HEK293 (cell line): ENCODE measurements around the gene SLC33A1.

Experiments
- CTCF ChIA-PET: fragments of 350-600 bp; formaldehyde crosslinking; extraction: SDS; loops from one replicate; lab custom pipeline; 2021; ENCODE audit warnings: antibody characterized with exemption; lab: Yijun Ruan, JAX
- POLR2A ChIA-PET: fragments of 300-600 bp; formaldehyde crosslinking; extraction: SDS; loops from one replicate; lab custom pipeline; 2020; ENCODE audit warnings: antibody characterized with exemption, inconsistent platforms; lab: Yijun Ruan, JAX
- H3K27ac ChIP-seq: fragments of 200-500 bp; sonication (Bioruptor generic); 2 replicates; pipeline ENCODE4 v1.5.1; 2014; ENCODE audit warnings: low read depth, low read length, control low read depth, inconsistent platforms; ENCODE audit errors: extremely low read depth
- H3K36me3 ChIP-seq, 2 experiments: fragments of 200-500 bp in 1 of 2; sonication (Bioruptor generic) in 1 of 2; 1 replicate in 1 of 2; 2 replicates in 1 of 2; pipeline ENCODE4 v1.5.1; 2014 to 2017; ENCODE audit warnings: inconsistent platforms in 2 of 2, low read length in 2 of 2; ENCODE audit not compliant: control insufficient read depth in 2 of 2, insufficient read depth in 1 of 2
- H3K4me1 ChIP-seq: fragments of 200-500 bp; sonication (Bioruptor generic); 2 replicates; pipeline ENCODE4 v1.5.1; 2014; ENCODE audit warnings: mild to moderate bottlenecking, low read length, inconsistent platforms; ENCODE audit not compliant: control insufficient read depth, insufficient read depth
- H3K4me3 ChIP-seq: 2 replicates; pipeline ENCODE4 v1.5.1; 2011; ENCODE audit warnings: low read depth, mild to moderate bottlenecking, control low read depth, low read length, moderate library complexity
- H3K9me3 ChIP-seq: fragments of 200-500 bp; sonication (Bioruptor generic); 2 replicates; pipeline ENCODE4 v1.5.1; 2014; ENCODE audit warnings: low read depth, low read length, inconsistent platforms; ENCODE audit not compliant: control insufficient read depth, insufficient read depth
- BCL11A ChIP-seq: fragments of 450-650 bp; formaldehyde crosslinking; IDR thresholded peaks from 2 replicates; pipeline ENCODE4 v1.5.1; 2016; ENCODE audit warnings: low read depth, missing biosample characterization, missing genetic modification characterization
- GLIS2 ChIP-seq: fragments of 450-650 bp; formaldehyde crosslinking; IDR thresholded peaks from 2 replicates; pipeline ENCODE4 v1.5.1; 2016; ENCODE audit warnings: missing biosample characterization, missing genetic modification characterization
- HOXA7 ChIP-seq: sonication (generic); formaldehyde crosslinking; IDR thresholded peaks from 2 replicates; pipeline ENCODE4 v1.8.1; 2022; ENCODE audit warnings: missing genetic modification reagents, borderline replicate concordance
- KLF8 ChIP-seq: fragments of 450-650 bp; formaldehyde crosslinking; IDR thresholded peaks from 2 replicates; pipeline ENCODE4 v1.5.1; 2016; ENCODE audit warnings: missing biosample characterization, missing genetic modification characterization
- SP7 ChIP-seq: fragments of 450-650 bp; formaldehyde crosslinking; IDR thresholded peaks from 2 replicates; pipeline ENCODE4 v1.5.1; 2016; ENCODE audit warnings: missing biosample characterization, missing genetic modification characterization
- YY1 ChIP-seq: fragments of 450-650 bp; formaldehyde crosslinking; IDR thresholded peaks from 2 replicates; pipeline ENCODE4 v1.5.1; 2018; ENCODE audit warnings: missing biosample characterization, missing genetic modification characterization
- ZBTB1 ChIP-seq: fragments of 450-650 bp; formaldehyde crosslinking; IDR thresholded peaks from 2 replicates; pipeline ENCODE4 v1.5.1; 2016; ENCODE audit warnings: missing biosample characterization, missing genetic modification characterization
- ZNF121 ChIP-seq: fragments of 450-650 bp; formaldehyde crosslinking; IDR thresholded peaks from 2 replicates; pipeline ENCODE4 v1.5.1; 2016; ENCODE audit warnings: missing biosample characterization, missing genetic modification characterization
- ZNF132 ChIP-seq: fragments of 450-650 bp; formaldehyde crosslinking; IDR thresholded peaks from 2 replicates; pipeline ENCODE4 v1.5.1; 2017; ENCODE audit warnings: missing biosample characterization, missing genetic modification characterization, borderline replicate concordance
- ZNF133 ChIP-seq: fragments of 450-650 bp; formaldehyde crosslinking; IDR thresholded peaks from 2 replicates; pipeline ENCODE4 v1.5.1; 2016; ENCODE audit warnings: missing biosample characterization, missing genetic modification characterization
- ZNF19 ChIP-seq: fragments of 450-650 bp; formaldehyde crosslinking; IDR thresholded peaks from 2 replicates; pipeline ENCODE4; 2016; ENCODE audit warnings: missing biosample characterization, missing genetic modification characterization, low read depth
- ZNF221 ChIP-seq: fragments of 450-650 bp; formaldehyde crosslinking; IDR thresholded peaks from 2 replicates; pipeline ENCODE4 v1.5.1; 2017; ENCODE audit warnings: missing biosample characterization, missing genetic modification characterization, borderline replicate concordance
- ZNF239 ChIP-seq: fragments of 450-650 bp; formaldehyde crosslinking; IDR thresholded peaks from 2 replicates; pipeline ENCODE4 v1.5.1; 2016; ENCODE audit warnings: missing biosample characterization, missing genetic modification characterization
- ZNF24 ChIP-seq: fragments of 450-650 bp; formaldehyde crosslinking; IDR thresholded peaks from 2 replicates; pipeline ENCODE4 v1.5.1; 2016; ENCODE audit warnings: missing biosample characterization, missing genetic modification characterization
- ZNF416 ChIP-seq: fragments of 450-650 bp; formaldehyde crosslinking; IDR thresholded peaks from 2 replicates; pipeline ENCODE4 v1.5.1; 2016; ENCODE audit warnings: missing biosample characterization, missing genetic modification characterization
- ZNF426 ChIP-seq: fragments of 450-650 bp; formaldehyde crosslinking; IDR thresholded peaks from 2 replicates; pipeline ENCODE4 v1.5.1; 2017; ENCODE audit warnings: missing biosample characterization, missing genetic modification characterization, mild to moderate bottlenecking, inconsistent platforms, moderate library complexity
- ZNF473 ChIP-seq: fragments of 450-650 bp; formaldehyde crosslinking; IDR thresholded peaks from 2 replicates; pipeline ENCODE4 v1.5.1; 2017; ENCODE audit warnings: missing biosample characterization, missing genetic modification characterization
- ZNF48 ChIP-seq: fragments of 450-650 bp; formaldehyde crosslinking; IDR thresholded peaks from 2 replicates; pipeline ENCODE4 v1.5.1; 2016; ENCODE audit warnings: missing biosample characterization, missing genetic modification characterization
- ZNF510 ChIP-seq: fragments of 450-650 bp; formaldehyde crosslinking; IDR thresholded peaks from 2 replicates; pipeline ENCODE4 v1.5.1; 2018; ENCODE audit warnings: mild to moderate bottlenecking, missing genetic modification characterization, missing biosample characterization; ENCODE audit not compliant: insufficient replicate concordance
- ZNF560 ChIP-seq: fragments of 450-650 bp; formaldehyde crosslinking; IDR thresholded peaks from 2 replicates; pipeline ENCODE4 v1.5.1; 2017; ENCODE audit warnings: missing biosample characterization, missing genetic modification characterization, borderline replicate concordance
- ZNF623 ChIP-seq: fragments of 450-650 bp; formaldehyde crosslinking; IDR thresholded peaks from 2 replicates; pipeline ENCODE4 v1.5.1; 2016; ENCODE audit warnings: missing biosample characterization, missing genetic modification characterization
- ZNF654 ChIP-seq: fragments of 450-650 bp; formaldehyde crosslinking; IDR thresholded peaks from 2 replicates; pipeline ENCODE4 v1.5.1; 2016; ENCODE audit warnings: low read depth, missing biosample characterization, missing genetic modification characterization
- ZNF76 ChIP-seq: fragments of 450-650 bp; formaldehyde crosslinking; IDR thresholded peaks from 2 replicates; pipeline ENCODE4; 2016; ENCODE audit warnings: low read depth, missing biosample characterization, missing genetic modification characterization, borderline replicate concordance
- ZNF785 ChIP-seq: fragments of 450-650 bp; formaldehyde crosslinking; IDR thresholded peaks from 2 replicates; pipeline ENCODE4 v1.5.1; 2016; ENCODE audit warnings: missing biosample characterization, missing genetic modification characterization
- ZSCAN30 ChIP-seq: fragments of 450-650 bp; IDR thresholded peaks from 2 replicates; pipeline ENCODE4 v1.5.1; 2018; ENCODE audit warnings: missing biosample characterization, mild to moderate bottlenecking, missing genetic modification characterization, moderate library complexity
- ZXDB ChIP-seq: fragments of 450-650 bp; formaldehyde crosslinking; IDR thresholded peaks from 2 replicates; pipeline ENCODE4 v1.5.1; 2016; ENCODE audit warnings: missing biosample characterization, missing genetic modification characterization
- TF ChIP-seq, protein P1 (sequence below): fragments of 450-650 bp; formaldehyde crosslinking; IDR thresholded peaks from 2 replicates; pipeline ENCODE4 v1.5.1; 2016; ENCODE audit warnings: missing biosample characterization, missing genetic modification characterization
- TF ChIP-seq, protein P2 (sequence below): fragments of 450-650 bp; formaldehyde crosslinking; IDR thresholded peaks from 2 replicates; pipeline ENCODE4 v1.5.1; 2016; ENCODE audit warnings: missing biosample characterization, missing genetic modification characterization
- TF ChIP-seq, protein P3 (sequence below): fragments of 450-650 bp; formaldehyde crosslinking; IDR thresholded peaks from 2 replicates; pipeline ENCODE4 v1.5.1; 2016; ENCODE audit warnings: missing biosample characterization, missing genetic modification characterization, low read depth
- TF ChIP-seq, protein P4 (sequence below): fragments of 450-650 bp; formaldehyde crosslinking; IDR thresholded peaks from 2 replicates; pipeline ENCODE4 v1.5.1; 2016; ENCODE audit warnings: missing biosample characterization, missing genetic modification characterization

The SLC33A1 gene

DNA sequence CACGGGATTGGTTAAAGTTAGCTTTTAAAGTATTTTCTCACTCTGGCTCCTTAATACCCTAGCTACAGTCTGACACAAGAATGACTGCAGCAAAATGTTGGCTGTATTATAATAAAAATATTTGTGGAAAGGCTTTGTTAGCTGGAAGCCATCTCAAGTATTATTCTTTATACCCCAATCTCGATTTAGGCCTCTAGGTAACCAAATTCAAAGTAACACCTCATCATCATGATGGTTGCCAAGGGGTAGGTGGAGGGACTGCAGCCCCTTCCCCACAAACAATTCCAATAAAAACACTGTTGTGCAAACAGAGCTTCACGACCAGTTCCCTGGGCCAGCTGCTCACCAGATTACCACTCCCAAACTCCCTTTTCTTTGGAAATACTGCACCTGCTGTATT is 15.5 kb upstream of the SLC33A1 start (continued):
- TF ChIP-seq ZNF132 (tag by site-specific recombination) (no peak), ZNF654 (tag by site-specific recombination) (no peak), ZNF133 (tag by site-specific recombination) (no peak), KLF8 (tag by site-specific recombination) (no peak), ZNF416 (no peak), ZNF785 (tag by site-specific recombination) (no peak), ZNF19 (no peak), ZNF426 (tag by site-specific recombination) (no peak), ZNF473 (no peak)
- TF ChIP-seq, protein P1, sequence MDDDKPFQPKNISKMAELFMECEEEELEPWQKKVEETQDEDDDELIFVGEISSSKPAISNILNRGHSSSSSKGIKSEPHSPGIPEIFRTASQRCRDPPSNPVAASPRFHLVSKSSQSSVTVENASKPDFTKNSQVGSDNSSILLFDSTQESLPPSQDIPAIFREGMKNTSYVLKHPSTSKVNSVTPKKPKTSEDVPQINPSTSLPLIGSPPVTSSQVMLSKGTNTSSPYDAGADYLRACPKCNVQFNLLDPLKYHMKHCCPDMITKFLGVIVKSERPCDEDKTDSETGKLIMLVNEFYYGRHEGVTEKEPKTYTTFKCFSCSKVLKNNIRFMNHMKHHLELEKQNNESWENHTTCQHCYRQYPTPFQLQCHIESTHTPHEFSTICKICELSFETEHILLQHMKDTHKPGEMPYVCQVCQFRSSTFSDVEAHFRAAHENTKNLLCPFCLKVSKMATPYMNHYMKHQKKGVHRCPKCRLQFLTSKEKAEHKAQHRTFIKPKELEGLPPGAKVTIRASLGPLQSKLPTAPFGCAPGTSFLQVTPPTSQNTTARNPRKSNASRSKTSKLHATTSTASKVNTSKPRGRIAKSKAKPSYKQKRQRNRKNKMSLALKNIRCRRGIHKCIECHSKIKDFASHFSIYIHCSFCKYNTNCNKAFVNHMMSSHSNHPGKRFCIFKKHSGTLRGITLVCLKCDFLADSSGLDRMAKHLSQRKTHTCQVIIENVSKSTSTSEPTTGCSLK (tag by site-specific recombination) = no peak
- TF ChIP-seq, protein P2, sequence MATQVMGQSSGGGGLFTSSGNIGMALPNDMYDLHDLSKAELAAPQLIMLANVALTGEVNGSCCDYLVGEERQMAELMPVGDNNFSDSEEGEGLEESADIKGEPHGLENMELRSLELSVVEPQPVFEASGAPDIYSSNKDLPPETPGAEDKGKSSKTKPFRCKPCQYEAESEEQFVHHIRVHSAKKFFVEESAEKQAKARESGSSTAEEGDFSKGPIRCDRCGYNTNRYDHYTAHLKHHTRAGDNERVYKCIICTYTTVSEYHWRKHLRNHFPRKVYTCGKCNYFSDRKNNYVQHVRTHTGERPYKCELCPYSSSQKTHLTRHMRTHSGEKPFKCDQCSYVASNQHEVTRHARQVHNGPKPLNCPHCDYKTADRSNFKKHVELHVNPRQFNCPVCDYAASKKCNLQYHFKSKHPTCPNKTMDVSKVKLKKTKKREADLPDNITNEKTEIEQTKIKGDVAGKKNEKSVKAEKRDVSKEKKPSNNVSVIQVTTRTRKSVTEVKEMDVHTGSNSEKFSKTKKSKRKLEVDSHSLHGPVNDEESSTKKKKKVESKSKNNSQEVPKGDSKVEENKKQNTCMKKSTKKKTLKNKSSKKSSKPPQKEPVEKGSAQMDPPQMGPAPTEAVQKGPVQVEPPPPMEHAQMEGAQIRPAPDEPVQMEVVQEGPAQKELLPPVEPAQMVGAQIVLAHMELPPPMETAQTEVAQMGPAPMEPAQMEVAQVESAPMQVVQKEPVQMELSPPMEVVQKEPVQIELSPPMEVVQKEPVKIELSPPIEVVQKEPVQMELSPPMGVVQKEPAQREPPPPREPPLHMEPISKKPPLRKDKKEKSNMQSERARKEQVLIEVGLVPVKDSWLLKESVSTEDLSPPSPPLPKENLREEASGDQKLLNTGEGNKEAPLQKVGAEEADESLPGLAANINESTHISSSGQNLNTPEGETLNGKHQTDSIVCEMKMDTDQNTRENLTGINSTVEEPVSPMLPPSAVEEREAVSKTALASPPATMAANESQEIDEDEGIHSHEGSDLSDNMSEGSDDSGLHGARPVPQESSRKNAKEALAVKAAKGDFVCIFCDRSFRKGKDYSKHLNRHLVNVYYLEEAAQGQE = no peak

DNA sequence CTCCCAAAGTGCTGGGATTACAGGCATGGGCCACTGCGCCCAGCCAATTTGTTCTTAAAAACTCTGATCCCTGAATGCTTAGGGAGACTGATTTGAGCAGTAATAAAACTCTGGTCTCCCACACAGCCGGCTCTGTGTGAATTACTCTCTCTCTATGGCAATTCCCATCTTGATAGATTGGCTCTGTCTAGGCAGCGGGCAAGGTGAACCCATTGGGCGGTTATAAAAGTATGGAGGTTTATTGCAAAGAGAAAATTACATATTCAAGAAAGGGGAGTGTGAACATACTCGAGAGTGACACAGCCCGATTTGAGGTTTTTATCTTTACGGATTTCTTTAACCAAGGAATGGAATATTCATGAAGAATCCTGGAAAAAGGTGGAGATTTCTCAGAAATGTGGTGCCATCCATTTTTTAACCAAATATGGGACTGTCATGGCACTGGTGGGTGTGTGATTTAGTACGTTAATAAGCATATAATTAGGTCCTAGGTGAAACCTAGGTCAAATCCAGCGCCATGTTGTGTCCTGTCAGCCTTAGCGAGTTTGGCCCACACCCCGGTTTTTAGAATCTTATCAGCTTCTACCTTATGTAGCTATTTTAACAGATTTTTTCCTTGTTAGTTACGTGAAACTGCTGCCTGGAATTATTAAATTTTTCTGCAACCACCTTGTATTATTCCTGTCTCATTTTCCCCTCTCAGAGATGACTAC is 9.0 kb upstream of the SLC33A1 start:
- no peaks in the 10 kb centered on the region for H3K36me3 ChIP-seq
- ChIA-PET CTCF (no interaction called here), POLR2A (no interaction called here)
- TF ChIP-seq ZNF560 (tag by site-specific recombination) = no peak
- no peak for TF ChIP-seq ZNF510
- no peak for TF ChIP-seq ZNF24 (tag by site-specific recombination)
- TF ChIP-seq ZNF654 (tag by site-specific recombination) = no peak
- no peak for TF ChIP-seq HOXA7 (CRISPR knock-in tag)
- no peak for TF ChIP-seq GLIS2 (tag by site-specific recombination)
- no peak for TF ChIP-seq ZNF623 (tag by site-specific recombination)
- TF ChIP-seq, protein P3, sequence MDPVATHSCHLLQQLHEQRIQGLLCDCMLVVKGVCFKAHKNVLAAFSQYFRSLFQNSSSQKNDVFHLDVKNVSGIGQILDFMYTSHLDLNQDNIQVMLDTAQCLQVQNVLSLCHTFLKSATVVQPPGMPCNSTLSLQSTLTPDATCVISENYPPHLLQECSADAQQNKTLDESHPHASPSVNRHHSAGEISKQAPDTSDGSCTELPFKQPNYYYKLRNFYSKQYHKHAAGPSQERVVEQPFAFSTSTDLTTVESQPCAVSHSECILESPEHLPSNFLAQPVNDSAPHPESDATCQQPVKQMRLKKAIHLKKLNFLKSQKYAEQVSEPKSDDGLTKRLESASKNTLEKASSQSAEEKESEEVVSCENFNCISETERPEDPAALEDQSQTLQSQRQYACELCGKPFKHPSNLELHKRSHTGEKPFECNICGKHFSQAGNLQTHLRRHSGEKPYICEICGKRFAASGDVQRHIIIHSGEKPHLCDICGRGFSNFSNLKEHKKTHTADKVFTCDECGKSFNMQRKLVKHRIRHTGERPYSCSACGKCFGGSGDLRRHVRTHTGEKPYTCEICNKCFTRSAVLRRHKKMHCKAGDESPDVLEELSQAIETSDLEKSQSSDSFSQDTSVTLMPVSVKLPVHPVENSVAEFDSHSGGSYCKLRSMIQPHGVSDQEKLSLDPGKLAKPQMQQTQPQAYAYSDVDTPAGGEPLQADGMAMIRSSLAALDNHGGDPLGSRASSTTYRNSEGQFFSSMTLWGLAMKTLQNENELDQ (tag by site-specific recombination) = no peak
- no peak for TF ChIP-seq ZSCAN30 (tag by site-specific recombination)
- no peak for TF ChIP-seq BCL11A (tag by site-specific recombination)
- TF ChIP-seq ZBTB1 = no peak
- no peak for TF ChIP-seq YY1 (tag by site-specific recombination)
- no peak for TF ChIP-seq ZNF121 (tag by site-specific recombination)
- TF ChIP-seq ZNF48 (tag by site-specific recombination) = no peak
- no peak for TF ChIP-seq ZNF221 (tag by site-specific recombination)
- TF ChIP-seq, protein P4, sequence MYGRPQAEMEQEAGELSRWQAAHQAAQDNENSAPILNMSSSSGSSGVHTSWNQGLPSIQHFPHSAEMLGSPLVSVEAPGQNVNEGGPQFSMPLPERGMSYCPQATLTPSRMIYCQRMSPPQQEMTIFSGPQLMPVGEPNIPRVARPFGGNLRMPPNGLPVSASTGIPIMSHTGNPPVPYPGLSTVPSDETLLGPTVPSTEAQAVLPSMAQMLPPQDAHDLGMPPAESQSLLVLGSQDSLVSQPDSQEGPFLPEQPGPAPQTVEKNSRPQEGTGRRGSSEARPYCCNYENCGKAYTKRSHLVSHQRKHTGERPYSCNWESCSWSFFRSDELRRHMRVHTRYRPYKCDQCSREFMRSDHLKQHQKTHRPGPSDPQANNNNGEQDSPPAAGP = no peak
- no peak for TF ChIP-seq ZNF239
- TF ChIP-seq ZNF76 (tag by site-specific recombination) = no peak
- no peak for TF ChIP-seq SP7 (tag by site-specific recombination)
- no peak for TF ChIP-seq ZXDB (tag by site-specific recombination)
- H3K27ac ChIP-seq = no peak overlapping the region
- H3K9me3 ChIP-seq = no peaks in the 10 kb centered on the region
- no peaks in the 10 kb centered on the region for H3K4me1 ChIP-seq
- no peak overlapping the region for H3K4me3 ChIP-seq
